GM18499 (cell line): ENCODE data around the gene SERPINA6.
"Not testable (repeated sequence)": the region's sequence is repeated elsewhere in the genome, so short reads cannot be mapped to it uniquely, and the experiment has no call there.

Experiments used
- ATAC-seq: cut with Tn5 transposase; IDR thresholded peaks from one replicate; pipeline ENCODE4 v1.9.1; 2021; ENCODE audit warnings: moderate number of reproducible peaks; ENCODE audit not compliant: insufficient read depth, unreplicated experiment

The SERPINA6 gene

DNA sequence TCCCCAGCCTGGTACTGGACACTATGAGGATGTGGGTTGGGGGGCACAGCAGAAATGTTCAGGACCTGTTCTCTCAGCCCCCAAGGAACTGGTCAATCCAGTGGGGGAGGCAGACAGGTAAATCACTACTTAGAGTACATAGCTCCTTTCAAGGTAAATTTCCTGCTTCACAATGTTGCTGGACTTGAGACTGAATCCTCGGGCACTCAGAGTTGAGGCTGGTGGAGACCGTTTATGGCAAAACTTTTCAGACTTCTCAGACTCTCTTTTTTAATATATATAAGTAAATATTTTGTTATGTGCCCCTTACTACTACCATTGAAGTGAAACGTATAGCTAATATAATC, 29.6 kb downstream of the SERPINA6 start:
- no peak for ATAC-seq

DNA sequence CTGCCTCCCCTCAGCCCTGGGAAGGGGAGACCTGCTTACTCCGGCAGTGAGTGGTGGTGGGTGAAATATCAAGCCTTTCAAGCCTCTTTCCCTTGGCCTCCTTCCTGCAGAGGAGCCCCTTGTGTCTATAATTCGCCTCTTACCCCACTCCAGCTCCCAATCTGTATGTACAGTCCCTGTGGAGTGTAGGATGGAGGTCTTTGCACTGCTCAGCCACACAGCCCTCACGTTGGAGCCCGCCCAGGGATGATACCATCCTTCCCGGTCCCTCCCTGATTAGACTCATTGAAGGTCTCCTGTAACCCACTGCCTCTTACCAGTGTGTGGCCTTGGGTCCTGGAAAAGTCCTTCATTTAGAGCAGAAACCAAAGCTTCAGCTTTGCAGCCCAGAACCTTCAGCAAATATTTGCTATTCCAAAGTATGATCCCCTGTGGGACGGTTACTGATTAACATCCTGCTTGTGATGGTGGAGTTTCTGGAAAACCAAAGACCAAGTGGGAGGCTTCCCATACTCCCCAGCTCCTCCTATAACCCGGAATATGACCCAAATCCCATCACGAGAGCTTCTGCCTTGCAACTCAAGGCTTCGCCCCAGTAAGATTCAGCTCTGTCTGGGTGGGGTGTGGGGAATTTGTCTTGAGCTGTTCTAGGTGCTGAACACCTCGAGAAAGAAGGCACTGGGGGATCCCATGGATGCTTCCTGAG, 30.1 kb downstream of the SERPINA6 start, which contains the start of gene SERPINA10:
Gene SERPINA10 (minus strand): TSS at position 397 of the 706 bp plus-strand sequence. CDS start 2,675 bp downstream, outside the sequence.
- ATAC-seq = no peak

- no peak for ATAC-seq
Observed at GRCh38 chr14:94292526-94292871, 30.6 kb downstream of the SERPINA6 start.

- ATAC-seq = no peak
Observed at GRCh38 chr14:94291906-94292525, 31.1 kb downstream of the SERPINA6 start.

DNA sequence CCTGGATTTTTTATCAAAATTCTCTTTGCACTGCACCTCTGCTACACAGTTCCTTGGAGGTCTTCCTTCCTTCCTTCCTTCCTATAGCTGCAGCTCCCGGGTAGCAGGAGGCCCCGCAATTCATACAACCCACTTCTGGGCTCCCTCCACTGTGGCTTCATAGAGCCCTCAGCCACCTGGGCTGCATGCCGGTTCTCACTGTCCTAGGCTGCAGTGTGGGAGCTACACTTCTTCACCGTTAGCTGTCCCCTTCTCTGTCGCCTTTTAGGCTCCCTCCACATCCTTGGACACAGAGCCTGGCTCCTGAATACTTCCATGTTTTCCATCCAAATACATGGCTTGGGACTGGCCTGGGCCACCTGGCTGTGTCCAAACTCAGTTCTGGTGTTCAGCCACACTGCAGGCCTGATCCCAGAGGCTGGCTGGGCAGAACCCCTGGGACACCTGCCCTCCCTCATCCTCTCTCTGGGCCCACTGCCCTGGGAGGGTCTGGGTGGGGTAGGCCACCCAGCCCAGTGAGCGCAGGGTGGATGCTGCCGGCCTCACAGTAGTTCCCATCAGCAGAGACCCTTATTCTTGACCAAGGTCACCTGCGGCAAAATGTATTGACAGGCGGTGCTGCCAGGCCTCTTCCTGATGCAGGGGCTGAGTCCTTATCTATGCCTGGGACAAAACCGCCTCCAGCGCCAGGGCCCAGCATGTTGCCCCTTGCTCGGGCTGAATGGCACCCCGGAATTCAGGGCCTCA, 31.8 kb downstream of the SERPINA6 start:
- no peak for ATAC-seq

DNA sequence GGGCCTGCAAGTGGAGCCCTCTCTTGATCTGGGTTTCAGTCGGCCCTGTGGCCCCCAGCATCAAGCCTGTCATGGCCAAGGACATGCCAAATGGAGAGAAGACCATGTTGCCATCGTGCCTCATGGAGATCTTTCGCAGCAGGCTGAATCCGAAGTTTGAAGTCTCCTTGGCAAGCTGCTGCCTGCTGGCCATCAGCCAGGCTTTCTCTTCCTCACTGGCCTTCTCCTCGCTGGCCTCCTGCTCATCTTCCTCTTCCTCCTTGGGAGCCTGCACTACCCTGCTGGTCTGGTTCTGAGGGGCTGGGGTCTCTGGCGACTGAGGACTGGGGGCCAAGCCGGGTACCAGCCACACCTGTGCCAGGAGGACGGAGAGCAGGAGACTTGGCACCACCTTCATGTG, 32.9 kb downstream of the SERPINA6 start:
- no peak for ATAC-seq

DNA sequence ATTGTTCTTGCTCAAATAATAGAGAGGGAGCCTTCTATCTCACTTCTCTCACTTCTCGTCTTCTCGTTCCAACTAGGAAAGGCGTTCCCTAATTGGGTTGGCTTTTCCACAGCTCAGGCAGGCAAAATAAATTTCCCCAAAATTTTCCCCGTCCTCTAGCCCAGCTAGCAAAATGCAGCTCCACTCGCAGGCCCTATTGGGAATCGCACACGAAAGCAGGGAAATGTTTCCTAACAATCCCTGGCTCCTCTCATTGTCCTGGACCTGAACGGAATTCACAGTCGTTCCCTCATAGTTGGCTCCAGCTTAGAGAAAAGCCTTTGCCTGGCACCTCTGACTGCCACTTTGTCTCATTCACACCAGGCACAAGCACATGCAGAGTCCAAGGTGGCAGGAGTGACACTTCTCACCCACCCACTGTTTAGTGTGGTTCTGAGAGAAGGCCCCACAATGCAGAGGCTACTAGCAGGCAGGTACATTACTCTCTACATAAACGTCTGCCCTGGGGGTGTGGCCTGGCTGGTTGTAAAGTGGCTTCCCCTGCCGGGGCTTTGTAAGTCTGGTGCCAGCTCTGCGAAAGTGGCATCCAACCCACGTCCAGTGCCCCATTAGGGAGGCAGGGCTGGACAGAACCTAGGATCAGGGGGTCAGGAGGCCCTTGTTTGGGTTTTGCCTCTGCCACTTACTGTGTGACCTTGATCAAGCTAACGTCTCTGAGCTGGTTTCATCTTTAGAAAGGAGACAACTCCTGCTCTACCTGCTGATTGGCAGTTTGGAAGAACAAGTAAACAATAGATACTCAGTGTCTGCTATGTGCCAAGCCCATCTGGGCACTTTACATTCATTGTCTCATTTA, 34.3 kb downstream of the SERPINA6 start:
- ATAC-seq = no peak

DNA sequence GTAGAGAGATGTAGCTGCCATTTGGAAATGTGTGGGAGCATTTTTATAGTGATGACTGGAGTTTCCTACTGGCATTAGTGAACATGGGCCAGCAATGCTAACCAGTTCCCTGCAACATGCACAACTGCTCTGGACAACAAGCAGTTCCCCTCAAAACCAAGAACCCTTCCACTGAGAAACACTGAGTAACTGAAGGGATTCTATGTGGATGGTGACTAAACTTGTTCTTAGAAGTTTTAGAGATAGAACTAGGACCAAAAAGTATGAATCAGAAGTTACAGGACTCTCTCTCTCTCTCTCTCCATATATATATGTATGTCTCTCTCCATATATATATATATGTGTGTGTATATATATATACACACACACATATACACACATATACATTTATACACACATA, 38.0 kb downstream of the SERPINA6 start:
- ATAC-seq = no peak

DNA sequence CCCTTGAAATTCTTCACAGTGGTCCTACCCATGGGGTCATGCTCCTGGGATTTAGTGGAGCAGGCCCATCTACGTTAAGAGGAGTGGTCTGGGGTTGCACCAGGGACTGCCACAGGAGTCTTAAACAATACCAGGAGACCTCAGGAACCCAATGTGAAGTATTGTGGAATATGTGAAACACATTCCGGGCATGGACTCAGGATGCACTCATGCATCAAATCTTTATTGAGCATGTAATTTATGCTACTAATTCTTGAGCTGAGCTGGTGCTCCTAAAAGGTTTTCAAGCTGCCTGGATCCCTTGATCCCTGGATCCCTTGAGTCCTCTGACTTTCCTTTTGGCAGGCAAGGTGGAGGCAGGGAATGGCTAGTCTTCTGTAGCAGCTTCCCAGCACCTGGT, 38.9 kb downstream of the SERPINA6 start:
- no peak for ATAC-seq

DNA sequence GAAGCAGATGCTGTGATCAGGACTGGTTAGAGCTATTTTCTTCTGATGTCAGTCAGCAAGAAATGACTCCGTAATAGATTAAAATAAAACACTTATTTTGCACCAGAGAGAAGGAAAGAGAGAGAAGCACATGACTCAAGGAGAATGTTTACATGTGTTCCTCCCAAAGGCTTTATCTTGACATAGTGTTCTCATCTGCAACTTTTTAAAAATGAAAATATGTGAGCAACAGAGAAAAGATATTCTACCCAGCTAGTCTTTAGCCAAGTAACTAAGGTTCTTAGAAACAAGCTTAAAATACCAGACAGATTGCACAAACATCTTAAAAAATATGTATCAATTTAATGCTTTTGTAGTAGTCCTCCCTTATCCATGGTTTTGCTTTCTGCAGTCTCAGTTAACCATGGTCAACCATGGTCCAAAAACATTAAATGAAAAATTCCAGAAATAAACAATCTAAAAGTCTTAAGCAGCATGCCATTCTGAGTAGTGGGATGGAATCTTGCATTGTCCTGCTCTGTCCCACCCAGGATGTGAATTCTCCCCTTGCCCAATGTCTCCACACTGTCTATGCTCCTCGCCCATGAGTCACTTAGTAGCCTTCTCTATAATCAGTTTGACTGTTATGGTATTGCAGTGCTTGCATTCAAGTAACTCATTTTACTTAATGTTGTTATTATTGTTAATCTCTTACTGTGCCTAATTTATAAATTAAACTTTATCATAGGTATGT, 40.0 kb downstream of the SERPINA6 start:
- no peak for ATAC-seq

DNA sequence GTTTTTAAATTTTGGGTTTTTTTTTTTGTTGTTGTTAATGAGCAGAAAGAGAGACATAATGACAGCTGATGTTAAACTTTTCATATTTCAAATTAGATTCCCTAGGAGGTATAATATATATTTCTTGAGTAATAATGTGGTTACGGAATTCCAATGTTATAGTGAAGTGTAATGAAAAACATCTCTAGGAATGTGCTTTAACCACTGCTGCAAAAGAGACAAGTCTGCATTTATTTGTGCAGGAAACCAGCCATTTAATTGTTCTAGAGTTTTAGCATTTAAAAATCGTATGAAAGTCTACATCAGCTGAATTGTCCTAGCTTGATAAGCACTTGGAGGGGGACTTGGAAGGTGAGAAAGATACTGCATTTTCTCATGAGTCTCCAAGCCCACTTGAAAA, 44.4 kb downstream of the SERPINA6 start:
- ATAC-seq = no peak

GRCh38 chr14:94276898-94277561, 46.1 kb downstream of the SERPINA6 start:
- ATAC-seq = not testable (repeated sequence)

- ATAC-seq = no peak
Observed at GRCh38 chr14:94269156-94269555, 54.0 kb downstream of the SERPINA6 start.

- ATAC-seq = not testable (repeated sequence)
Observed at GRCh38 chr14:94268582-94268981, 54.6 kb downstream of the SERPINA6 start.

DNA sequence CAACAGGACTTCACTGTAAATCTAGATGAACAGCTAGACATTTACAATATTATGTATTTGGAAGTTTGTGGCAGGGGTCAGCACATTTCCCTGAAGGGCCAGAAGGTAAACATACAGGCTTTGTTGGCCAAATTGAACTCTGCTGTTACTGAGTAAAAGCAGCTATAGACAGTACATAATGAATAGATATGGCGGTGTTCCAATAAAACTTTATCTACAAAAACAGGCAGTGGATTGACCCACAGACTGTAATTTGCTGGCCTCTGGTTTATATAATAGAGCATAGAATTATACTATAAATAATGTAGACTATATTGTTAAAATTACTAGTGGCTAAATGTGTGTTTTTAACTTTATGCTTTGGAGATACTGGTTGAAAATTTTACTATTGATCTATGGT, 55.8 kb downstream of the SERPINA6 start:
- no peak for ATAC-seq

DNA sequence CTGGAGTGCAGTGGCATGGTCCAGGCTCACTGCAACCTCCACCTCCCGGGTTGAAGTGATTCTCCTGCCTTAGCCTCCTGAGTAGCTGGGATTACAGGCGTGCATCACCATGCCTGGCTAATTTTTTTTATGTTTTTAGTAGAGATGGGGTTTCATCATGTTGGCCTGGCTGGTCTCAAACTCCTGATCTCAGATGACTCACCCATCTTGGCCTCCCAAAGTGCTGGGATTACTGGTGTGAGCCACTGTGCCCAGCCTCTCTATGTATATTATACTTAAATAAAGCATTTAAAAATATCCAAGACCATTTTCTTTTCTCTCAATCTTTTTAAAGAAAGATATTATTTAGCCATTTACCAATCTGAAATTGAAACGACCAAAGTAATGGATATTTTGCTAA, 58.9 kb downstream of the SERPINA6 start:
- ATAC-seq = not testable (repeated sequence)
